Caco-2 (cell line): ENCODE data around the gene MAD1L1. TPM values are rescaled to one million over a fixed set of nuclear protein-coding genes. Genes with fewer than 3 reads are reported as not detected.

Experiments
- BruUV-seq: library from RNA; stranded (reverse); fragments of 400-500 nt; replicated peaks from 2 replicates; lab custom pipeline; 2021; lab: Mats Ljungman, UMichigan
- CTCF ChIA-PET: fragments of 300-600 bp; sonication (Branson Sonifier 250); formaldehyde crosslinking; loops from one replicate; lab custom pipeline; 2022; ENCODE audit warnings: antibody characterized with exemption; lab: Charles Lee
- POLR2A ChIA-PET: fragments of 300-600 bp; sonication (Branson Sonifier 250); formaldehyde crosslinking; loops from one replicate; lab custom pipeline; 2022; ENCODE audit warnings: antibody characterized with exemption; lab: Charles Lee
- DNase-seq, 2 experiments: peaks; one replicate each; pipeline versions ENCODE4 v3.0.0 to v3.0.0-alpha.2; 2020 to 2022
- H3K27me3 ChIP-seq: replicated peaks from 2 replicates; pipeline ENCODE4 v1.6.0; 2011; ENCODE audit warnings: low read length; ENCODE audit not compliant: control insufficient read depth, insufficient read depth
- H3K36me3 ChIP-seq: 2 replicates; pipeline ENCODE4 v1.5.1; 2011; ENCODE audit warnings: low read length; ENCODE audit not compliant: control insufficient read depth, insufficient read depth
- H3K4me1 ChIP-seq: fragments of 250-450 bp; sonication (Bioruptor Pico); 2 replicates; pipeline ENCODE4 v1.5.1; 2020; ENCODE audit warnings: mild to moderate bottlenecking
- H3K4me3 ChIP-seq: 2 replicates; pipeline ENCODE4 v1.5.1; 2011; ENCODE audit warnings: low read depth, mild to moderate bottlenecking, control low read depth, low read length
- H3K9me3 ChIP-seq: fragments of 250-450 bp; sonication (Bioruptor Pico); 2 replicates; pipeline ENCODE4 v1.5.1; 2020; ENCODE audit warnings: mild to moderate bottlenecking, moderate library complexity
- H3K27ac Mint-ChIP-seq: one replicate; pipeline ENCODE4 v1.8.0; 2022; ENCODE audit warnings: mixed read lengths; ENCODE audit not compliant: unreplicated experiment
- H3K27me3 Mint-ChIP-seq: one replicate; pipeline ENCODE4 v1.8.0; 2022; ENCODE audit warnings: mixed read lengths; ENCODE audit not compliant: insufficient read depth, unreplicated experiment
- H3K36me3 Mint-ChIP-seq: one replicate; pipeline ENCODE4 v1.8.0; 2022; ENCODE audit warnings: mild to moderate bottlenecking, mixed read lengths; ENCODE audit not compliant: insufficient read depth, unreplicated experiment
- H3K4me1 Mint-ChIP-seq: one replicate; pipeline ENCODE4 v1.8.0; 2022; ENCODE audit warnings: low read depth, mixed read lengths; ENCODE audit not compliant: unreplicated experiment
- H3K4me3 Mint-ChIP-seq: one replicate; pipeline ENCODE4 v1.8.0; 2022; ENCODE audit warnings: mild to moderate bottlenecking, moderate library complexity, mixed read lengths; ENCODE audit not compliant: unreplicated experiment
- H3K9me3 Mint-ChIP-seq: one replicate; pipeline ENCODE4 v1.8.0; 2022; ENCODE audit warnings: mixed read lengths; ENCODE audit not compliant: unreplicated experiment
- intact Hi-C: fragments of 100-400 bp; cut with micrococcal nuclease; formaldehyde crosslinking; loops from one replicate; pipeline ENCODE4 v1.10.0; 2022; ENCODE audit not compliant: unreplicated experiment
- total RNA-seq: library from RNA; stranded (reverse); gene quantifications from 2 replicates; pipeline ENCODE4 v1.2.3, GENCODE V29; 2022
- TF ChIP-seq, protein P1 (sequence below), 2 experiments: fragments of 200-600 bp in 1 of 2; IDR thresholded peaks; 1 replicate in 1 of 2; 2 replicates in 1 of 2; pipeline versions ENCODE4 v1.5.1 to v1.8.0; 2011 to 2022; ENCODE audit warnings: antibody characterized with exemption in 1 of 2, control low read depth in 1 of 2, inconsistent platforms in 1 of 2, low read depth in 1 of 2, low read length in 1 of 2, mild to moderate bottlenecking in 1 of 2, moderate library complexity in 1 of 2; ENCODE audit not compliant: insufficient read depth in 1 of 2, severe bottlenecking in 1 of 2, unreplicated experiment in 1 of 2

Gene MAD1L1
- total RNA-seq, 1 experiment from 2014 or later = 58.6 TPM

GRCh38 chr7:1985042-1985441, 247.7 kb downstream of the MAD1L1 start:
- ChIA-PET CTCF (no interaction called here), POLR2A (no interaction called here)
- Histone ChIP-seq H3K4me3 (no peak overlapping the region), H3K36me3 (no peaks in the 10 kb centered on the region), H3K4me1 (no peaks in the 10 kb centered on the region), H3K9me3 (no peaks in the 10 kb centered on the region), H3K27me3 (no peaks in the 10 kb centered on the region)
- DNase-seq = no peak
- Mint-ChIP-seq H3K36me3 (peaks cover 36% of the 10 kb centered on the region), H3K4me1 (peaks cover 19% of the 10 kb centered on the region), H3K4me3 (no peak overlapping the region), H3K27ac (no peak overlapping the region), H3K9me3 (no peaks in the 10 kb centered on the region), H3K27me3 (no peaks in the 10 kb centered on the region)
- intact Hi-C loops = no loop called here
- no TSS peak for BruUV-seq
- TF ChIP-seq, protein P1, sequence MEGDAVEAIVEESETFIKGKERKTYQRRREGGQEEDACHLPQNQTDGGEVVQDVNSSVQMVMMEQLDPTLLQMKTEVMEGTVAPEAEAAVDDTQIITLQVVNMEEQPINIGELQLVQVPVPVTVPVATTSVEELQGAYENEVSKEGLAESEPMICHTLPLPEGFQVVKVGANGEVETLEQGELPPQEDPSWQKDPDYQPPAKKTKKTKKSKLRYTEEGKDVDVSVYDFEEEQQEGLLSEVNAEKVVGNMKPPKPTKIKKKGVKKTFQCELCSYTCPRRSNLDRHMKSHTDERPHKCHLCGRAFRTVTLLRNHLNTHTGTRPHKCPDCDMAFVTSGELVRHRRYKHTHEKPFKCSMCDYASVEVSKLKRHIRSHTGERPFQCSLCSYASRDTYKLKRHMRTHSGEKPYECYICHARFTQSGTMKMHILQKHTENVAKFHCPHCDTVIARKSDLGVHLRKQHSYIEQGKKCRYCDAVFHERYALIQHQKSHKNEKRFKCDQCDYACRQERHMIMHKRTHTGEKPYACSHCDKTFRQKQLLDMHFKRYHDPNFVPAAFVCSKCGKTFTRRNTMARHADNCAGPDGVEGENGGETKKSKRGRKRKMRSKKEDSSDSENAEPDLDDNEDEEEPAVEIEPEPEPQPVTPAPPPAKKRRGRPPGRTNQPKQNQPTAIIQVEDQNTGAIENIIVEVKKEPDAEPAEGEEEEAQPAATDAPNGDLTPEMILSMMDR (IDR thresholded peaks at IDR 0.05; ENCODE audit: insufficient read depth in 1 of 2, low read depth in 1 of 2, low read length in 1 of 2, severe bottlenecking in 1 of 2, unreplicated experiment in 1 of 2) = no peak

- DNase-seq = peak in 1 of 2 experiments; percentile 15
- peaks cover 19% of the 10 kb centered on the region for H3K4me1 Mint-ChIP-seq
- H3K27me3 ChIP-seq = no peaks in the 10 kb centered on the region
- no peaks in the 10 kb centered on the region; the same call in 1 of the 2 replicates for H3K9me3 ChIP-seq
- H3K4me3 Mint-ChIP-seq = no peak overlapping the region
- TF ChIP-seq, protein P1 (IDR thresholded peaks at IDR 0.05; ENCODE audit: insufficient read depth in 1 of 2, low read depth in 1 of 2, low read length in 1 of 2, severe bottlenecking in 1 of 2, unreplicated experiment in 1 of 2) = no peak
- H3K4me3 ChIP-seq = no peak overlapping the region
- BruUV-seq = no TSS peak
- POLR2A ChIA-PET = no interaction called here
- H3K4me1 ChIP-seq = no peaks in the 10 kb centered on the region
- intact Hi-C loops = no loop called here
- CTCF ChIA-PET = no interaction called here
- H3K27ac Mint-ChIP-seq = no peak overlapping the region
- H3K27me3 Mint-ChIP-seq = no peaks in the 10 kb centered on the region
- H3K36me3 ChIP-seq = peaks cover 2% of the 10 kb centered on the region
- H3K9me3 Mint-ChIP-seq = peaks cover 8% of the 10 kb centered on the region
- H3K36me3 Mint-ChIP-seq = peaks cover 50% of the 10 kb centered on the region
Observed at GRCh38 chr7:1981878-1982230, 250.9 kb downstream of the MAD1L1 start.

GRCh38 chr7:1981201-1981877, 251.4 kb downstream of the MAD1L1 start:
- intact Hi-C loops = no loop called here
- Mint-ChIP-seq H3K9me3 (peaks cover 8% of the 10 kb centered on the region), H3K27ac (no peak overlapping the region), H3K4me3 (no peak overlapping the region), H3K27me3 (no peaks in the 10 kb centered on the region), H3K4me1 (peaks cover 19% of the 10 kb centered on the region), H3K36me3 (peaks cover 51% of the 10 kb centered on the region)
- Histone ChIP-seq H3K36me3 (peaks cover 2% of the 10 kb centered on the region), H3K4me1 (no peaks in the 10 kb centered on the region), H3K27me3 (no peaks in the 10 kb centered on the region), H3K4me3 (no peak overlapping the region), H3K9me3 (no peaks in the 10 kb centered on the region; the same call in 1 of the 2 replicates)
- TF ChIP-seq, protein P1 (IDR thresholded peaks at IDR 0.05; ENCODE audit: insufficient read depth in 1 of 2, low read depth in 1 of 2, low read length in 1 of 2, severe bottlenecking in 1 of 2, unreplicated experiment in 1 of 2) = no peak
- CTCF ChIA-PET = no interaction called here
- DNase-seq = peak in 1 of 2 experiments; percentile 29
- POLR2A ChIA-PET = no interaction called here
- no TSS peak for BruUV-seq
